Gastroesophageal sphincter (tissue), 3 donors: ENCODE measurements around the gene MDM1.

Experiments
- POLR2AphosphoS5 ChIP-seq: sonication (generic); formaldehyde crosslinking; IDR thresholded peaks from one replicate; pipeline ENCODE4 v1.6.1; 2017; ENCODE audit warnings: antibody characterized with exemption
- TF ChIP-seq, protein P1 (sequence below), 4 experiments: fragments of 200-600 bp in 2 of 4; fragments of 450-650 bp in 2 of 4; sonication (generic) in 1 of 4; IDR thresholded peaks; one replicate each; pipeline ENCODE4 v1.5.1; 2017 to 2019; ENCODE audit warnings: antibody characterized with exemption in 4 of 4, mild to moderate bottlenecking in 2 of 4, moderate library complexity in 2 of 4

DNA sequence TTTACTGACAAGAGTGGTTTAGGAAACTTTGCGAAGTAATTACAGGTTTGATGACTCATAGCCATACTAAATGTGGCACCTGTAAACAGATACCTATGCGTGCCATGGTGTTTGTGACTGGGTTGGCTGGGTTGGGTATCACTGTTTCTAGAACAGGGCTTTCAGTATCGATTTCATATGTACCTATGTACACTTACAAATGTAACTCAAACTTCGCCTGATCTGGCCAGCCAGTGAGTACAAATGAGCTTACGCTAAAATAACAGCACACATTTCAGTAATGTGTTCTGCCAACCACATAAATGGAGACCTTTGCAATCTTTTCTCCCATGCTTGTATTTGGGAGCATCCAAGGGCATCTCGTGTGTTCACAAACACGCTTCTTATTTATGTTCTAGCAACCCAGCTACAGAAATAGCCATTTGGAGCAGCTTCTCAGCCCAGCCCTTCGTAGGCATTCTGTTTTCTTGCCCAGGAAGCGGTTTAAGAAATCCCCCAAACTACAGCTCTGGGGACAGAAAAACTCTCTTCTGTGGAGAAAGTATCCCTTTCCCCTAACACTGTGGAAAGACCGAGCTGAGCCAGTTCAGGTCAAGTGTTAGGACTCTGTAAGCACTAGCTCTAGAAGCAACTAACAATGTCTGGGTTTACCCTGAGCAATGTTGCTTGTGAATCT lies 42.3 kb upstream of the MDM1 start:
- TF ChIP-seq, protein P1, sequence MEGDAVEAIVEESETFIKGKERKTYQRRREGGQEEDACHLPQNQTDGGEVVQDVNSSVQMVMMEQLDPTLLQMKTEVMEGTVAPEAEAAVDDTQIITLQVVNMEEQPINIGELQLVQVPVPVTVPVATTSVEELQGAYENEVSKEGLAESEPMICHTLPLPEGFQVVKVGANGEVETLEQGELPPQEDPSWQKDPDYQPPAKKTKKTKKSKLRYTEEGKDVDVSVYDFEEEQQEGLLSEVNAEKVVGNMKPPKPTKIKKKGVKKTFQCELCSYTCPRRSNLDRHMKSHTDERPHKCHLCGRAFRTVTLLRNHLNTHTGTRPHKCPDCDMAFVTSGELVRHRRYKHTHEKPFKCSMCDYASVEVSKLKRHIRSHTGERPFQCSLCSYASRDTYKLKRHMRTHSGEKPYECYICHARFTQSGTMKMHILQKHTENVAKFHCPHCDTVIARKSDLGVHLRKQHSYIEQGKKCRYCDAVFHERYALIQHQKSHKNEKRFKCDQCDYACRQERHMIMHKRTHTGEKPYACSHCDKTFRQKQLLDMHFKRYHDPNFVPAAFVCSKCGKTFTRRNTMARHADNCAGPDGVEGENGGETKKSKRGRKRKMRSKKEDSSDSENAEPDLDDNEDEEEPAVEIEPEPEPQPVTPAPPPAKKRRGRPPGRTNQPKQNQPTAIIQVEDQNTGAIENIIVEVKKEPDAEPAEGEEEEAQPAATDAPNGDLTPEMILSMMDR (IDR thresholded peaks at IDR 0.05): no peak
- TF ChIP-seq POLR2AphosphoS5: no peak
